Fibroblast of lung (primary cell): ENCODE results near the gene DPPA4. TPM values are rescaled to one million over a fixed set of nuclear protein-coding genes. Genes with fewer than 3 reads are reported as not detected.

Experiments used
- DNase-seq, 2 donors: peaks; one replicate each; pipeline versions ENCODE4 v3.0.0 to v3.0.0-alpha.2; 2010; ENCODE audit warnings: low read depth in 2 of 2
- H2AFZ ChIP-seq: 2 replicates; pipeline ENCODE4 v1.5.1; 2012; ENCODE audit warnings: low read length, control low read depth, inconsistent platforms
- H3K27ac ChIP-seq: 2 replicates; pipeline ENCODE4 v1.5.1; 2011; ENCODE audit warnings: low read length, control low read depth; ENCODE audit not compliant: insufficient read depth
- H3K27me3 ChIP-seq: 2 replicates; pipeline ENCODE4 v1.5.1; 2011; ENCODE audit warnings: mild to moderate bottlenecking, low read length; ENCODE audit not compliant: control insufficient read depth, insufficient read depth
- H3K36me3 ChIP-seq: 2 replicates; pipeline ENCODE4 v1.5.1; 2011; ENCODE audit warnings: low read length; ENCODE audit not compliant: control insufficient read depth, insufficient read depth
- H3K4me1 ChIP-seq: 2 replicates; pipeline ENCODE4 v1.5.1; 2011; ENCODE audit warnings: low read length; ENCODE audit not compliant: control insufficient read depth, insufficient read depth; ENCODE audit errors: extremely low read depth
- H3K4me2 ChIP-seq: 2 replicates; pipeline ENCODE4 v1.5.1; 2011; ENCODE audit warnings: low read length, control low read depth; ENCODE audit not compliant: insufficient read depth; ENCODE audit errors: extremely low read depth
- H3K4me3 ChIP-seq, 4 experiments: fragments of 200-600 bp in 1 of 4; sonication (generic) in 1 of 4; replicated peaks in 1 of 4; 2 replicates each; pipeline ENCODE4 v1.5.1; 2011 to 2016; ENCODE audit warnings: low read length in 4 of 4, low read depth in 3 of 4, mild to moderate bottlenecking in 3 of 4, control low read depth in 2 of 4, inconsistent platforms in 1 of 4, mixed read lengths in 1 of 4; ENCODE audit not compliant: insufficient read depth in 1 of 4; ENCODE audit errors: control extremely low read depth in 1 of 4
- H3K79me2 ChIP-seq: 2 replicates; pipeline ENCODE4 v1.5.1; 2012; ENCODE audit warnings: mild to moderate bottlenecking, low read length, inconsistent platforms; ENCODE audit not compliant: control insufficient read depth, insufficient read depth
- H3K9ac ChIP-seq: 2 replicates; pipeline ENCODE4 v1.5.1; 2011; ENCODE audit warnings: mild to moderate bottlenecking, low read length, control low read depth; ENCODE audit not compliant: insufficient read depth
- H3K9me3 ChIP-seq: 2 replicates; pipeline ENCODE4 v1.5.1; 2012; ENCODE audit warnings: low read depth, low read length; ENCODE audit not compliant: control insufficient read depth, insufficient read depth
- H4K20me1 ChIP-seq: 2 replicates; pipeline ENCODE4 v1.5.1; 2011; ENCODE audit warnings: low read length; ENCODE audit not compliant: control insufficient read depth, insufficient read depth; ENCODE audit errors: extremely low read depth
- EZH2 ChIP-seq: IDR thresholded peaks from 2 replicates; pipeline ENCODE4 v1.5.1; 2012; ENCODE audit warnings: low read length, control low read depth, mild to moderate bottlenecking; ENCODE audit errors: missing control alignments
- polyA plus RNA-seq, 2 donors: library from polyadenylated mRNA; depleted of rRNA in 1 of 2; stranded (reverse) in 1 of 2; unstranded in 1 of 2; fragments of >200 nt; gene quantifications; 2 replicates each; pipeline ENCODE4 v1.2.1, GENCODE V29; 2011 to 2012; ENCODE audit warnings: missing spikeins in 1 of 2
- total RNA-seq: library from RNA; depleted of rRNA; stranded (reverse); fragments of >200 nt; gene quantifications from 2 replicates; pipeline ENCODE4 v1.2.1, GENCODE V29; 2014
- TF ChIP-seq, protein P1 (sequence below), 2 donors: IDR thresholded peaks in 1 of 2; conservative IDR thresholded peaks in 1 of 2; 1 replicate in 1 of 2; 2 replicates in 1 of 2; pipeline ENCODE4 v1.5.1; 2011 to 2012; ENCODE audit warnings: low read length in 2 of 2, control low read depth in 1 of 2, inconsistent platforms in 1 of 2, low read depth in 1 of 2, mild to moderate bottlenecking in 1 of 2

DPPA4 gene
- total and polyA plus RNA-seq, 2 donors (not counting 1 experiment from before 2014, with no cell fraction given) = 0.02 TPM; not detected in 1

DNA sequence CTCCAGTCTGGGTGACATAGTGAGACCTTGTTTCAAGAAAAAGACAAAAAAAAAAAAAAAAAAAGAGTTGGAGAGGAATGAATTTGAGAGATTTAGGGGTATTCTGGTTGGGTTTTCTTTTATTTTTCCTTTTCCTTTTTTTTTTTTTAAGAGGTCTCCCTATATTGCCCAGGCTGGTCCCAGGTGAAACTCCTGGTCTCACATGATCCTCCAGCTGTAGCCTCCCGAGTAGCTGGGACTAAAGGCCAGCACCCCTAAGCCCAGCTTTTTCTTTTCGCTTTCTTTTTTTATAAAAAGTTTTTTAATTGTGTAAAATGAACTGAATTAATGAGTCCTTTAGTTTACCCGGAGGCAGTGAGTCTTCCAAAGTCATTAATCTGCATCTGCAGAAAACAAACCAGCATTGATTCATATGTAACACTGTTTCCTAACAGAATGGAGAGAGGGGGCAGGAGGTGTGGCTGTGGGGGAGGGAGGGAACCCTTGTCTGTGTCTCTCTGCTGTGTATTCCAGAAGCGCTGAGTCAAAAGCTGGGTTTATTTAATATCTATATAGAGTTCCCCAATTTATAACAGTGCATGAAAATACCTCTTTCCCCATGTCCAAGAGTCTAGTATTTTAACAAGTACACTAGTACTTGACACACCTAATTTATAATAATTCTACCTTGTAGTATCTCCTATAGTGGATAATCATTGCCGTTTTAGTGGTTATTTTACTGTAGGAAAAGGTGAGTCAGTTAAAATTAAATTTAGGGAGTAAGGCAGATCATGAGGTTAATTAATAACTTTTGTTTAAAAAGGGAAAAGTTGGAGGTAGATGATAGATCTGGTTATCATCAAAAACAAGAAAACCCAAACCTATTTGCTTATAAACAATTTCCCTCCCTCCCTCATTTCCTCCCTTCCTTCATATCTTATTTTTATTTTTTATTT, 2.6 kb upstream of the DPPA4 start:
- TF ChIP-seq, protein P1, sequence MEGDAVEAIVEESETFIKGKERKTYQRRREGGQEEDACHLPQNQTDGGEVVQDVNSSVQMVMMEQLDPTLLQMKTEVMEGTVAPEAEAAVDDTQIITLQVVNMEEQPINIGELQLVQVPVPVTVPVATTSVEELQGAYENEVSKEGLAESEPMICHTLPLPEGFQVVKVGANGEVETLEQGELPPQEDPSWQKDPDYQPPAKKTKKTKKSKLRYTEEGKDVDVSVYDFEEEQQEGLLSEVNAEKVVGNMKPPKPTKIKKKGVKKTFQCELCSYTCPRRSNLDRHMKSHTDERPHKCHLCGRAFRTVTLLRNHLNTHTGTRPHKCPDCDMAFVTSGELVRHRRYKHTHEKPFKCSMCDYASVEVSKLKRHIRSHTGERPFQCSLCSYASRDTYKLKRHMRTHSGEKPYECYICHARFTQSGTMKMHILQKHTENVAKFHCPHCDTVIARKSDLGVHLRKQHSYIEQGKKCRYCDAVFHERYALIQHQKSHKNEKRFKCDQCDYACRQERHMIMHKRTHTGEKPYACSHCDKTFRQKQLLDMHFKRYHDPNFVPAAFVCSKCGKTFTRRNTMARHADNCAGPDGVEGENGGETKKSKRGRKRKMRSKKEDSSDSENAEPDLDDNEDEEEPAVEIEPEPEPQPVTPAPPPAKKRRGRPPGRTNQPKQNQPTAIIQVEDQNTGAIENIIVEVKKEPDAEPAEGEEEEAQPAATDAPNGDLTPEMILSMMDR (conservative IDR thresholded peaks at IDR 0.05 in 1 of 2, IDR thresholded peaks at IDR 0.05 in 1 of 2; ENCODE audit: low read depth in 1 of 2, low read length in 2 of 2) = no peak
- H3K9ac ChIP-seq = no peak overlapping the region
- no peak overlapping the region for H3K27ac ChIP-seq
- H3K4me2 ChIP-seq = no peak overlapping the region
- H3K79me2 ChIP-seq = no peaks in the 10 kb centered on the region
- no peaks in the 10 kb centered on the region for H3K27me3 ChIP-seq
- H3K4me3 ChIP-seq = no peak overlapping the region
- no peak for DNase-seq
- no peaks in the 10 kb centered on the region for H3K36me3 ChIP-seq
- H3K4me1 ChIP-seq = no peaks in the 10 kb centered on the region
- H2AFZ ChIP-seq = no peak overlapping the region
- no peaks in the 10 kb centered on the region for H4K20me1 ChIP-seq
- no peaks in the 10 kb centered on the region for H3K9me3 ChIP-seq

DNA sequence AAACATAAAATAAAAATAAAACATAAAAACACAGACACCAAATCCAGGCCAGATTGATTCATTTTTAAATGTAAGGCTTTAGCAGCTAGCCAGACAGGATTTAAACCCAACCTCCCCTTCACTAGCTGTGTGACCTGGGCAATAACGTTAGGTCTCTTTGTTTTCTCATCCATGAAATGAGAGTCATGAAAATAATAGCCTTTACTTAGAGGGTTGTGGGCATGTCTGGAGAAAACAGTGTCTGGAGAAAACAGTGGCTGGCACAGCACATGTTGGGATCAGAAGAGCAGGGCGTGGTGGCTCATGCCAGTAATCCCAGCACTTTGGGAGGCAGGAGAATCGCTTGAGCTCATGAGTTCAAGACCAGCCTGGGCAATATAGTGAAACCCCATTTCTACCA, 1.9 kb upstream of the DPPA4 start:
- no peaks in the 10 kb centered on the region for H4K20me1 ChIP-seq
- H3K4me2 ChIP-seq = no peak overlapping the region
- H3K27ac ChIP-seq = no peak overlapping the region
- H3K9ac ChIP-seq = no peak overlapping the region
- H3K9me3 ChIP-seq = no peaks in the 10 kb centered on the region
- no peak overlapping the region for H3K4me3 ChIP-seq
- no peaks in the 10 kb centered on the region for H3K36me3 ChIP-seq
- no peaks in the 10 kb centered on the region for H3K79me2 ChIP-seq
- no peak overlapping the region for H2AFZ ChIP-seq
- H3K27me3 ChIP-seq = no peaks in the 10 kb centered on the region
- no peak for TF ChIP-seq EZH2
- TF ChIP-seq, protein P1 (conservative IDR thresholded peaks at IDR 0.05 in 1 of 2, IDR thresholded peaks at IDR 0.05 in 1 of 2; ENCODE audit: low read depth in 1 of 2, low read length in 2 of 2) = no peak
- H3K4me1 ChIP-seq = no peaks in the 10 kb centered on the region
- no peak for DNase-seq

DNA sequence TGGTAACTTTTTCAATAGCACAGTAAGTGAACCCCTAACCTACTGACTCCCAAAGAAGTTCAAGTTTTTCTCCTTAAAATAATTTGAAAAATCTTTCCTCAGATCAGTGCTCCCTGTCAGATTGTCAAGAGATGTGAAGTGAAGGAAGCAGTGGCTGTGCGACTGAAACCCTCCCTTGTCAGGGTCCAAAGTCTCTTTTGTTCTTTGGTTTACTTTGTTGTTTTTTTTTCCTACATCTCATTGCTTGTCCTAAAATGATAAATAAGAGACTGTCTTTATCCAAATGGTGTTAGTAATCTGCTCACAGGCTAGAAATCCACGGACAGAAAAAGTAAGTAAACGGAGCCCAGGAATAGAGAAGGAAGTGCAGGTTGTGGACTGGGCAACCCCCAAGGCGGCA, 976 bp upstream of the DPPA4 start:
- no peaks in the 10 kb centered on the region for H3K9me3 ChIP-seq
- no peak for TF ChIP-seq EZH2
- TF ChIP-seq, protein P1 (conservative IDR thresholded peaks at IDR 0.05 in 1 of 2, IDR thresholded peaks at IDR 0.05 in 1 of 2; ENCODE audit: low read depth in 1 of 2, low read length in 2 of 2) = no peak
- no peaks in the 10 kb centered on the region for H3K36me3 ChIP-seq
- no peak overlapping the region for H3K4me2 ChIP-seq
- DNase-seq = no peak
- H3K4me3 ChIP-seq = no peak overlapping the region
- H3K27me3 ChIP-seq = no peaks in the 10 kb centered on the region
- no peaks in the 10 kb centered on the region for H4K20me1 ChIP-seq
- H3K27ac ChIP-seq = no peak overlapping the region
- H3K9ac ChIP-seq = no peak overlapping the region
- H2AFZ ChIP-seq = no peak overlapping the region
- H3K79me2 ChIP-seq = no peaks in the 10 kb centered on the region
- H3K4me1 ChIP-seq = no peaks in the 10 kb centered on the region
